ENCODE data around the gene CPNE5. TPM values are rescaled to one million over a fixed set of nuclear protein-coding genes. Genes with fewer than 3 reads are reported as not detected.

The CPNE5 gene
- total and polyA plus RNA-seq, 9 of the 15 experiments (the other 6 are each of a cell fraction or from before 2014, with no cell fraction given) = 0.14 to 1.0 (median 0.46) TPM; not detected in 2

DNA sequence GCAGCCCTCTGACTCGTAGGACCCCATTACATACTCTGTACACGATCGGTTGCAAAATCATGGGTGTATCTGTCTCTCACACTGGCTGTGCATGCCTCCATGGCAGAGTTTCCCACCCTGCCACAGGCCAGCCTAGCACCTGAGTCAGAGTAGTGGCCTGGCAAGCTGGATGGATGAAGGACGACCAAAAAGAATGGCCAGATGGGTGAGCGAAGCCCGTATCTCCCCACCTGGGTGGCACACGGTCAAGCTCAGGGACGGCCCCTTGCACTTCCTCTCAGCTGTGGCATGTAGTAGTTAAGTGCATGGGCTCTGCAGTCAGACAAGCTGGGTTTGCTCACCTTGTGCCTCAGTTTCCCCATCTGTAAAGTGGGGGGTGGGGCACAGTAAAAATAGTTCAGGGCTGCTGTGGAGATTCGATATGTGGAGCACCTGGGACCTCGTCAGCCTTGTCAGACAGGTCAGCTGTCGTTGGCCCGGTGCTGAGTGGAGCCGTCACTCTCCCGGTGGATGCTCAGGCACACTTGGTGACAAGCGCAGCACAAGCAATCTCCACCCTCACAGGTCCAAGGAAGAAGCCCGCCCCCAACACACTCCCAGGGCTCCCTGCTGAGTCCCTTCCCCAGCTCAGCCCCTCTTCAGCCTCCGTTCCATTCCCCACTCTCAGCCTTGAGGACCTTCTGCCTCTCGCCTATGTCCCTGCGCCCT is 12.6 kb downstream of the CPNE5 start (continued):
- TF ChIP-seq MIER1 (IDR thresholded peaks at IDR 0.05; ENCODE audit: low read depth) (no peak), FOS (IDR thresholded peaks at IDR 0.05; ENCODE audit: extremely low read depth, insufficient read length) (no peak), ZNF134 (CRISPR knock-in tag; conservative IDR thresholded peaks at IDR 0.05) (no peak), SMARCB1 (IDR thresholded peaks at IDR 0.05; ENCODE audit: insufficient read length, low read depth) (no peak), ZNF384 (IDR thresholded peaks at IDR 0.05; ENCODE audit: low read depth, low read length) (no peak), MEIS2 (IDR thresholded peaks at IDR 0.05; ENCODE audit: partially characterized antibody) (no peak), ELF1 (tag; IDR thresholded peaks at IDR 0.05) (no peak), MECOM (CRISPR knock-in tag; IDR thresholded peaks at IDR 0.05) (no peak), CBX3 (IDR thresholded peaks at IDR 0.05; ENCODE audit: borderline replicate concordance in 1 of 2, low read length in 2 of 2) (no peak), EGR1 (conservative IDR thresholded peaks at IDR 0.05) (no peak), ELF2 (CRISPR knock-in tag; IDR thresholded peaks at IDR 0.05) (no peak), NBN (IDR thresholded peaks at IDR 0.05; ENCODE audit: low read depth) (no peak), TFAM (CRISPR knock-in tag; conservative IDR thresholded peaks at IDR 0.05) (no peak), CAMTA2 (CRISPR knock-in tag; conservative IDR thresholded peaks at IDR 0.05) (no peak)
- TF ChIP-seq, protein P1, sequence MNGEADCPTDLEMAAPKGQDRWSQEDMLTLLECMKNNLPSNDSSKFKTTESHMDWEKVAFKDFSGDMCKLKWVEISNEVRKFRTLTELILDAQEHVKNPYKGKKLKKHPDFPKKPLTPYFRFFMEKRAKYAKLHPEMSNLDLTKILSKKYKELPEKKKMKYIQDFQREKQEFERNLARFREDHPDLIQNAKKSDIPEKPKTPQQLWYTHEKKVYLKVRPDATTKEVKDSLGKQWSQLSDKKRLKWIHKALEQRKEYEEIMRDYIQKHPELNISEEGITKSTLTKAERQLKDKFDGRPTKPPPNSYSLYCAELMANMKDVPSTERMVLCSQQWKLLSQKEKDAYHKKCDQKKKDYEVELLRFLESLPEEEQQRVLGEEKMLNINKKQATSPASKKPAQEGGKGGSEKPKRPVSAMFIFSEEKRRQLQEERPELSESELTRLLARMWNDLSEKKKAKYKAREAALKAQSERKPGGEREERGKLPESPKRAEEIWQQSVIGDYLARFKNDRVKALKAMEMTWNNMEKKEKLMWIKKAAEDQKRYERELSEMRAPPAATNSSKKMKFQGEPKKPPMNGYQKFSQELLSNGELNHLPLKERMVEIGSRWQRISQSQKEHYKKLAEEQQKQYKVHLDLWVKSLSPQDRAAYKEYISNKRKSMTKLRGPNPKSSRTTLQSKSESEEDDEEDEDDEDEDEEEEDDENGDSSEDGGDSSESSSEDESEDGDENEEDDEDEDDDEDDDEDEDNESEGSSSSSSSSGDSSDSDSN (IDR thresholded peaks at IDR 0.05; ENCODE audit: borderline replicate concordance in 1 of 2, low read depth in 2 of 2, low read length in 2 of 2) = no peak
- TF ChIP-seq, protein P2, sequence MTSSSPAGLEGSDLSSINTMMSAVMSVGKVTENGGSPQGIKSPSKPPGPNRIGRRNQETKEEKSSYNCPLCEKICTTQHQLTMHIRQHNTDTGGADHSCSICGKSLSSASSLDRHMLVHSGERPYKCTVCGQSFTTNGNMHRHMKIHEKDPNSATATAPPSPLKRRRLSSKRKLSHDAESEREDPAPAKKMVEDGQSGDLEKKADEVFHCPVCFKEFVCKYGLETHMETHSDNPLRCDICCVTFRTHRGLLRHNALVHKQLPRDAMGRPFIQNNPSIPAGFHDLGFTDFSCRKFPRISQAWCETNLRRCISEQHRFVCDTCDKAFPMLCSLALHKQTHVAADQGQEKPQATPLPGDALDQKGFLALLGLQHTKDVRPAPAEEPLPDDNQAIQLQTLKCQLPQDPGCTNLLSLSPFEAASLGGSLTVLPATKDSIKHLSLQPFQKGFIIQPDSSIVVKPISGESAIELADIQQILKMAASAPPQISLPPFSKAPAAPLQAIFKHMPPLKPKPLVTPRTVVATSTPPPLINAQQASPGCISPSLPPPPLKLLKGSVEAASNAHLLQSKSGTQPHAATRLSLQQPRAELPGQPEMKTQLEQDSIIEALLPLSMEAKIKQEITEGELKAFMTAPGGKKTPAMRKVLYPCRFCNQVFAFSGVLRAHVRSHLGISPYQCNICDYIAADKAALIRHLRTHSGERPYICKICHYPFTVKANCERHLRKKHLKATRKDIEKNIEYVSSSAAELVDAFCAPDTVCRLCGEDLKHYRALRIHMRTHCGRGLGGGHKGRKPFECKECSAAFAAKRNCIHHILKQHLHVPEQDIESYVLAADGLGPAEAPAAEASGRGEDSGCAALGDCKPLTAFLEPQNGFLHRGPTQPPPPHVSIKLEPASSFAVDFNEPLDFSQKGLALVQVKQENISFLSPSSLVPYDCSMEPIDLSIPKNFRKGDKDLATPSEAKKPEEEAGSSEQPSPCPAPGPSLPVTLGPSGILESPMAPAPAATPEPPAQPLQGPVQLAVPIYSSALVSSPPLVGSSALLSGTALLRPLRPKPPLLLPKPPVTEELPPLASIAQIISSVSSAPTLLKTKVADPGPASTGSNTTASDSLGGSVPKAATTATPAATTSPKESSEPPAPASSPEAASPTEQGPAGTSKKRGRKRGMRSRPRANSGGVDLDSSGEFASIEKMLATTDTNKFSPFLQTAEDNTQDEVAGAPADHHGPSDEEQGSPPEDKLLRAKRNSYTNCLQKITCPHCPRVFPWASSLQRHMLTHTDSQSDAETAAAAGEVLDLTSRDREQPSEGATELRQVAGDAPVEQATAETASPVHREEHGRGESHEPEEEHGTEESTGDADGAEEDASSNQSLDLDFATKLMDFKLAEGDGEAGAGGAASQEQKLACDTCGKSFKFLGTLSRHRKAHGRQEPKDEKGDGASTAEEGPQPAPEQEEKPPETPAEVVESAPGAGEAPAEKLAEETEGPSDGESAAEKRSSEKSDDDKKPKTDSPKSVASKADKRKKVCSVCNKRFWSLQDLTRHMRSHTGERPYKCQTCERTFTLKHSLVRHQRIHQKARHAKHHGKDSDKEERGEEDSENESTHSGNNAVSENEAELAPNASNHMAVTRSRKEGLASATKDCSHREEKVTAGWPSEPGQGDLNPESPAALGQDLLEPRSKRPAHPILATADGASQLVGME (CRISPR knock-in tag; IDR thresholded peaks at IDR 0.05) = no peak
- TF ChIP-seq, protein P3, sequence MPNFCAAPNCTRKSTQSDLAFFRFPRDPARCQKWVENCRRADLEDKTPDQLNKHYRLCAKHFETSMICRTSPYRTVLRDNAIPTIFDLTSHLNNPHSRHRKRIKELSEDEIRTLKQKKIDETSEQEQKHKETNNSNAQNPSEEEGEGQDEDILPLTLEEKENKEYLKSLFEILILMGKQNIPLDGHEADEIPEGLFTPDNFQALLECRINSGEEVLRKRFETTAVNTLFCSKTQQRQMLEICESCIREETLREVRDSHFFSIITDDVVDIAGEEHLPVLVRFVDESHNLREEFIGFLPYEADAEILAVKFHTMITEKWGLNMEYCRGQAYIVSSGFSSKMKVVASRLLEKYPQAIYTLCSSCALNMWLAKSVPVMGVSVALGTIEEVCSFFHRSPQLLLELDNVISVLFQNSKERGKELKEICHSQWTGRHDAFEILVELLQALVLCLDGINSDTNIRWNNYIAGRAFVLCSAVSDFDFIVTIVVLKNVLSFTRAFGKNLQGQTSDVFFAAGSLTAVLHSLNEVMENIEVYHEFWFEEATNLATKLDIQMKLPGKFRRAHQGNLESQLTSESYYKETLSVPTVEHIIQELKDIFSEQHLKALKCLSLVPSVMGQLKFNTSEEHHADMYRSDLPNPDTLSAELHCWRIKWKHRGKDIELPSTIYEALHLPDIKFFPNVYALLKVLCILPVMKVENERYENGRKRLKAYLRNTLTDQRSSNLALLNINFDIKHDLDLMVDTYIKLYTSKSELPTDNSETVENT (CRISPR knock-in tag; IDR thresholded peaks at IDR 0.05) = no peak
